Panc1 (cell line): ENCODE data around the gene DFFA. TPM values are rescaled to one million over a fixed set of nuclear protein-coding genes. Genes with fewer than 3 reads are reported as not detected.

ENCODE experiments used
- ATAC-seq: fragments of 200-7000 bp; cut with Tn5 transposase; 2 replicates; pipeline ENCODE4 v1.9.1; 2020; ENCODE audit warnings: mild to moderate bottlenecking, moderate library complexity
- BruUV-seq: library from RNA; stranded (reverse); fragments of 400-500 nt; replicated peaks from 2 replicates; lab custom pipeline; 2021; lab: Mats Ljungman, UMichigan
- CTCF ChIA-PET: fragments of 300-600 bp; sonication (Branson Sonifier 250); formaldehyde crosslinking; loops from one replicate; lab custom pipeline; 2022; ENCODE audit warnings: antibody characterized with exemption; lab: Charles Lee
- POLR2A ChIA-PET: fragments of 300-600 bp; sonication (Branson Sonifier 250); formaldehyde crosslinking; loops from one replicate; lab custom pipeline; 2022; ENCODE audit warnings: antibody characterized with exemption; lab: Charles Lee
- DNase-seq: peaks from one replicate; pipeline ENCODE4 v3.0.0-alpha.2; 2010; ENCODE audit warnings: low read depth, low spot score
- H3K27ac ChIP-seq: 2 replicates; pipeline ENCODE4 v1.5.1; 2011; ENCODE audit warnings: mild to moderate bottlenecking, low read length, inconsistent platforms
- H3K27me3 ChIP-seq: fragments of 200-500 bp; sonication (Bioruptor generic); 2 replicates; pipeline ENCODE4 v1.6.0; 2014; ENCODE audit warnings: low read length, inconsistent platforms; ENCODE audit not compliant: control insufficient read depth, insufficient read depth
- H3K36me3 ChIP-seq: fragments of 200-500 bp; sonication (Bioruptor generic); 2 replicates; pipeline ENCODE4 v1.5.1; 2014; ENCODE audit warnings: inconsistent platforms, mild to moderate bottlenecking, low read length, moderate library complexity; ENCODE audit not compliant: control insufficient read depth, insufficient read depth
- H3K4me1 ChIP-seq: 2 replicates; pipeline ENCODE4 v1.5.1; 2011; ENCODE audit warnings: inconsistent platforms, mild to moderate bottlenecking, low read length, moderate library complexity; ENCODE audit not compliant: control insufficient read depth, insufficient read depth
- H3K4me3 ChIP-seq, 2 experiments: 2 replicates each; pipeline ENCODE4 v1.5.1; 2011 to 2012; ENCODE audit warnings: low read depth in 2 of 2, low read length in 2 of 2, mild to moderate bottlenecking in 2 of 2, inconsistent platforms in 1 of 2, moderate library complexity in 1 of 2
- H3K9me3 ChIP-seq: fragments of 200-500 bp; sonication (Bioruptor generic); 2 replicates; pipeline ENCODE4 v1.5.1; 2014; ENCODE audit warnings: low read depth, mild to moderate bottlenecking, inconsistent platforms, low read length, moderate library complexity; ENCODE audit not compliant: control insufficient read depth, insufficient read depth
- CTCF ChIP-seq: fragments of 450-650 bp; IDR thresholded peaks from 2 replicates; pipeline ENCODE4 v1.5.1; 2017; ENCODE audit warnings: mild to moderate bottlenecking
- POLR2AphosphoS5 ChIP-seq: IDR thresholded peaks from 2 replicates; pipeline ENCODE4 v1.6.1; 2012; ENCODE audit warnings: mild to moderate bottlenecking, low read depth, low read length, moderate library complexity
- REST ChIP-seq, 2 experiments: IDR thresholded peaks; 2 replicates each; pipeline ENCODE4 v1.6.1; 2011 to 2012; ENCODE audit warnings: low read depth in 2 of 2, control low read depth in 1 of 2, low read length in 1 of 2, mild to moderate bottlenecking in 1 of 2, moderate library complexity in 1 of 2; ENCODE audit not compliant: insufficient read depth in 1 of 2
- SIN3A ChIP-seq: IDR thresholded peaks from 2 replicates; pipeline ENCODE4 v1.6.1; 2012; ENCODE audit warnings: low read depth, mild to moderate bottlenecking, low read length, moderate library complexity, borderline replicate concordance; ENCODE audit not compliant: insufficient read depth
- TCF7L2 ChIP-seq: IDR thresholded peaks from 2 replicates; pipeline ENCODE4 v1.6.1; 2011; ENCODE audit warnings: mild to moderate bottlenecking, low read depth, low read length, inconsistent platforms
- in situ Hi-C: cut with HindIII; loops from 2 replicates; pipeline ENCODE4 v1.10.0; 2016; ENCODE audit warnings: low sequenced_read_pairs, low pct_unique_long_range_greater_than_20kb
- intact Hi-C: fragments of 100-400 bp; cut with micrococcal nuclease; formaldehyde crosslinking; loops from one replicate; pipeline ENCODE4 v1.10.0; 2022; ENCODE audit not compliant: unreplicated experiment
- total RNA-seq: library from RNA; stranded (reverse); gene quantifications from one replicate; pipeline ENCODE4 v1.2.1, GENCODE V29; 2021; ENCODE audit not compliant: unreplicated experiment

Gene DFFA
- total RNA-seq, 1 experiment from 2014 or later, result 68.1 TPM

- no peak for TF ChIP-seq TCF7L2
- ChIA-PET CTCF (no interaction called here), POLR2A (no interaction called here)
- no peaks in the 10 kb centered on the region for H3K27me3 ChIP-seq
- no TSS peak for BruUV-seq
- no peak overlapping the region for H3K4me3 ChIP-seq
- DNase-seq (no peak), ATAC-seq (no peak)
- no peaks in the 10 kb centered on the region for H3K9me3 ChIP-seq
- peak overlapping the region; percentile 94 for H3K27ac ChIP-seq
- peaks cover 82% of the 10 kb centered on the region for H3K4me1 ChIP-seq
- in situ Hi-C loops, result no loop called here
- intact Hi-C loops, result loop anchor here (10.0 kb wide), 1 partner anchor 108 kb away; no protein-coding TSS in a partner anchor
- no peaks in the 10 kb centered on the region for H3K36me3 ChIP-seq
Measured at GRCh38 chr1:10516925-10517676, 44.8 kb upstream of the DFFA start.

GRCh38 chr1:10515976-10516750 lies 43.8 kb upstream of the DFFA start:
- no TSS peak for BruUV-seq
- DNase-seq, result no peak
- Histone ChIP-seq H3K36me3 (no peaks in the 10 kb centered on the region), H3K9me3 (no peaks in the 10 kb centered on the region), H3K27me3 (no peaks in the 10 kb centered on the region), H3K27ac (peak overlapping the region; percentile 94), H3K4me1 (peaks cover 86% of the 10 kb centered on the region), H3K4me3 (no peak overlapping the region)
- ATAC-seq, result no peak
- no peak for TF ChIP-seq REST (IDR thresholded peaks at IDR 0.05; ENCODE audit: insufficient read depth in 1 of 2, low read depth in 2 of 2, low read length in 1 of 2)
- no peak for TF ChIP-seq CTCF
- TF ChIP-seq TCF7L2, result no peak
- TF ChIP-seq SIN3A, result no peak
- TF ChIP-seq POLR2AphosphoS5, result no peak
- in situ Hi-C loops (no loop called here), intact Hi-C loops (loop anchor here (10.0 kb wide), 1 partner anchor 109 kb away; no protein-coding TSS in a partner anchor)
- POLR2A ChIA-PET, result no interaction called here
- CTCF ChIA-PET, result no interaction called here
